Stimulated activated CD4-positive, alpha-beta T cell treated with anti-CD3 and anti-CD28 coated beads, TNF-alpha, amount 100 ng/mL, for 48 hours (primary cell): Measurements from ENCODE around the gene STK24.

Source experiments
- DNase-seq, 3 donors: peaks; one replicate each; pipeline ENCODE4 v3.0.0-alpha.2; 2020; ENCODE audit warnings: low read depth in 3 of 3

Gene STK24

DNA sequence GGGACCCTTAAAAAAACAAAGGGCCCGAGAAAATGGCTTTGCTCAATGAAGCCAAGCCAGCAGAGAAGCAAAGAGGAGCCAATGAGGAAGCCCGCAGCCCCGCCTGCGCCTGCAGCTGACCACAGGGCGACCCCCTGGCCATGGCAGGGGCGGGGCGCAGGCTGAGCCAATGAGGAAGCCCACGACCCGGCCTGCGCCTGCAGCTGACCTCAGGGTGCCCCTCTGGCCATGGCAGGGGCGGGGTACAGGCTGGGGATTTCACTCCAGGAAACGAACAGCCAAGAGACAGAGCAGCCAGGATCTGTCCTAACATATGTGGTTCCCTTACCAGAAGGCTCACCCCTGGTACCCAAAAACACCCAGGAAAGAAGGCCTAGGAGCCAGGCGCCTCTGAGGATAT is 101.4 kb downstream of the STK24 start:
- no peak for DNase-seq

DNA sequence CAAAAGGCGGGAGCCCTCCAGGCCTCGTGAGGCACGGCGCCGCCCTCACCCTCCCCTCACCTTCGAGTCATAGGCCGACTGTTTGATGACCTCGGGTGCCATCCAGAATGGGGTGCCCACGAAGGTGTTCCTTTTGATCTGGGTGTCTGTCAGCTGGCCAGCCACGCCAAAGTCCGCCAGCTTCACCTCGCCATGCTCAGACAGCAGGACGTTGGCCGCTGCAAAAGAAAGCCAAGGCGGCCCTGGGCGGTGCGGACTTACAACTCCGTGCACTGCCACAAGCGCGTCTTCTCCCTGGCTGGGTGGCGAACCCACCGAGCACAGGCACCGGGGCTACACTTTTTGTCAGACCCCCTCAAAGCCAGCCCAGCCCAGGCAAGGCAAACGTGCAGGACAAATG is 102.1 kb downstream of the STK24 start:
- DNase-seq: no peak

DNA sequence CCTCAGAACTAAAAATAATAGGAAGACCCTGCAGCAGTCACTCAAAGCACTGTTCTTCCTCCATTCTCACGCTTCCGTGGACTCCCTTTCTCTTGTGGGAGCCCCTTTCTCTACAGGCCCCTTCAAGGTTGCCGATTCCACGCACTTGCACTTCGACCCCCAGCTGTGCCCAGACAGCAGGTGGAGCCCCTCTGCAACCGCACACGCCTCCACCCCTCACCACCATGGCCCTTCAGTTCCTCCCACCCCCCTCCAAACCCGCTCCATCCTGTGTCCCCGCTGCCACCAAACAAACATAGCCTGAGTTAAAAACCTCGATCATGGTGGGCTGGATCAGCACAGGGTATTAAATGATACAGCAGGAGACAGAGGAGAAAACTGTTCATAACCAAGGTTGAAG is 102.6 kb downstream of the STK24 start:
- DNase-seq: no peak

DNA sequence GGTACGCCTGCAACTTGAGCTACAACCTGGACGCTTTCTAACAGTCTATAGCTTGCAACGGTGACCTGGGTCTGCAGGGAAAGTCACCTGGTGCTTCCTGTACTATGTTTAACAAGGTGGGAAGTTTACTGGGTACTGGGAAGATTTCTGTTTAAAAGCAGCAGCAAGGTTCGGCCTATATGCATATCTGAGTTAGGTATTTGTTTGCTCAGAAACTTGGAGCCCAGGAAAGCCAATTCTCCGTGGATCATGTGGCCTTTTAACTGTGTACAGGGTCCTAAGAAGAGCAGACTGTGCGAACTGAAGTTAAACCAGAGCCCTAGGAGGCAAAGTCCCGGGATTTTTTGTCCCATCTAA is 103.1 kb downstream of the STK24 start:
- DNase-seq: no peak

DNA sequence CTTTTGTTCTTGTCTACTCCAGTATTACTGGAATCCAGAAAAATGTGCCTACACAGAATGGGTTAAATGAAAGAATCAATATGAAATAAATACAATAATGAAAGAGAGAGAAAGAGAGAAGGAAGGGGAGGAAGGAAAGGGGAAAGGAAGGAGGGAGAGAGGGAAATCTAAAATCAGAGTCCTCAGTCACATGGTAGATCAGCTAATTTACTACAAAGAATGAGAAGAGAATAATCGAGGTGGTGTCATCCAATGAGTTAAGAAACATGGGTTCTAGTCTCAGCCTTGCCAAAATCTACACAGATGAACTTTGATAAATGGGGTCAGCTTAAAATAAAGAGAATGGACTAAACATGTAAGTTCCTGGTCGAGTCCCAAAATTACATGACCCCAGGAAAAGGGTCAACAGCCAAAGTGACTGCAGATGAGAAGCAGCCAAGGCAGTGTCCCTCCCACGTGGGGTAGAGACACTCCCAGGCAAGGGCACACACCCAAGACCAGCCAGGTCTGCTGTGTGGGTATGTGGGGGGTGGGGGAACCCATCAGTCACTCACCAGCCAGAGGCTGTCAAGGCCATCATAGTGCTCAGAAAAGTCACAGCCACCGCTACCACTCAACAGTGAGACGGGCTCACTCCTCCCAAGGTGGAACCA is 103.6 kb downstream of the STK24 start:
- no peak for DNase-seq

DNA sequence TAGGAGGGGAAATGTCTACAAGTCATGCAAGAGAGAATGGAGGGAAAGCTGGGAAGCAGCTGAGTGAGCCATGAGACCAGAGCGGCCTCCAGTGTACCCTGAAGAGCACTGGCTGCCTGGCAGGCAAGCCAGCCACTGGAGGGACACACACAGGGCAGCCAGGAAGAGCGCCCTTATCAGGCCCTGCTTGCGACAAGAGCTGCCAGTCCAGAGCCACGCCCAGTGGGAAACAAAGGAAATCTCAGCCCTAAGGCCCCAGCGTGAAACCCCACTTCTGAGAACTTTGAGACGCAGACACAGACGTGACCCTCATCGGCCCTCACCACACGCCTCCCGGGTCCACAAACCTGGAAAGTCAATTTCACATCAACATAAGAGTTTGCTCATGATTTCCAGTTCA is 105.0 kb downstream of the STK24 start:
- DNase-seq: no peak

DNA sequence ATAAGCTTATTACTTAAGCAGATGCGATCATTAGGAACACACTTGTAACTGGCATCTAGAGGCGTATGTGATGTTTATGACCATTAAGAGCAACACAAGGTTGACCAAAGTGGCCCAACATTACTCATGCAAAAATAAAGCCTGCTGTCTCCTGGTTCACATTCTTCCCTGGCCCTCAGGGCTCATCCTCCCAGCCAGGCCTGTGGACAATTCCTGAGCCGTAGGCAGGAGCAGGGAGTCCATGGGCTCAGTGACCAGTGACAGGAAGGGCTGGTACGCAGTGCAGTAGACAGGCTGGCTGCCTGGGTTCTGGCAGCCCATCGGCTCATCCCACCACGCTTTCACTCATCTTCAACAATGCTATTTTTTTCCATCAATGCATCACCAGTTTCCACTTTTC is 106.0 kb downstream of the STK24 start:
- no peak for DNase-seq

DNA sequence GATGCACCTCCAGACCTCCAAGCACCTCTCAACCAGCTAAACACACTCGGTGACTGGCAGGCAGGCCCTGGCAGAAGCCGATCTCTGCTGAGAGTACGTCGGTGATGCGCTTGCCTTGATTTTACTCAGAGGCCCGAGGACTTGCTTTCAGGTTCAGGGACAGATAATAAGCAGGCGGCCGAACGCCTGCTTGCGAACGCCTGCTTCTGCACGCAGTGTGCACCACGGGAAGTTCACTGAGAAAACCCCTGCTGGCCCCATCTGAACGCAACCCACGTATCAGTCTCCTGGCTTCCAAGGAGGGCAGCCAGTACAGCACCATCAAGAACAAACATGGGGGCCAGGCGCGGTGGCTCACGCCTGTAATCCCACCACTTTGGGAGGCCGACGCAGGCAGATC is 108.0 kb downstream of the STK24 start:
- no peak for DNase-seq

DNA sequence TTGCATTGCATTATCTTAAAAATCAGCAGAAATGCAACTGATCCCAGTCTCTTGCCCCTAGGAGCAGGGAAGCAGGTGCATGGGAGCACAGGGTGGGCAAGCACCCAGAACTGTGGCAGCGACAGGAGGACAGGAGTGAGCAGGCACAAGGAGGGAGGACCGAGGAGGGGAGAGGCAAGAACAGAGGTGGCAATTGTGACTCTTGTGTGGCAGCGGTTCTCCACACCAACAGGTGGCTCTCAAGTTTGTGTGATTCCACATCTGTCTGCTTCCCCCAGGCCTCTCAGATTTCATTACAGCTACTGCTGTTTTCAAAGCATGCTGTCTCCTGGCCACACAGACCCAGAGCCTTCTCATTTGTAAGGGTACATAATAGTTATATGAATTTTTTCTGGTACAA is 108.5 kb downstream of the STK24 start:
- no peak for DNase-seq

DNA sequence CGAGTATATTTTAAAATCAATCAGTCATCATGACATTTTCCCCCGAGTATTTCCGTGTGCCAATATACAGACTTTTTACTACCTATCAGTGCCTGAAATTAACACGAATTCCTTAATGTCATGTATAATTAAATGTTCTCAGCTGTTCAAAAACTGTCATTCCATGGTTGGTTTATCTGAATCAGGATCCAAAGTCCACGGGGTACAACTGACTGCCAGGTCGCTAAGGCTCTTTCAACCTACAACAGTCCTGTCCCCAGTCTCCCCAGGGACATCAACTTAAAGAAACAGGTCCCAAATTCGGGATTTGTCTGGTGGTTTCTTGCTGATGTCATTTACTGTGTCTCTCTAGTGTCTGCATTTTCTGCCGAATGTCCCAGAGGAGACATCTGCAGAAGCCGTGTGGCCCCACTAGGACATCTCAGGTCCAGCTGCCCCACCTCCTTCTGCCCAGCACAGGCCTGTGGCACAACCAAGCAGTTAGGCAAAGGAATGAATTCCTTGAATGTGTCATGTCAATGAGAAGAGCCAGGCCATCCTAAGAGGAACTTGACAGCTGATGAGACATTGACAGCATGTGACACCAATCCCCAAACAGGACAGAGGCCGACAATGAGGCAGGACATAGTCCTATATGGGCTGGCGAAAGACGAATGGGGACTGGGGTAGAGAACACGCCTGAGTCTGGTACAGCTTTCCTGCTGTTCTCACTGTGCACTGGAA is 109.5 kb downstream of the STK24 start:
- no peak for DNase-seq

DNA sequence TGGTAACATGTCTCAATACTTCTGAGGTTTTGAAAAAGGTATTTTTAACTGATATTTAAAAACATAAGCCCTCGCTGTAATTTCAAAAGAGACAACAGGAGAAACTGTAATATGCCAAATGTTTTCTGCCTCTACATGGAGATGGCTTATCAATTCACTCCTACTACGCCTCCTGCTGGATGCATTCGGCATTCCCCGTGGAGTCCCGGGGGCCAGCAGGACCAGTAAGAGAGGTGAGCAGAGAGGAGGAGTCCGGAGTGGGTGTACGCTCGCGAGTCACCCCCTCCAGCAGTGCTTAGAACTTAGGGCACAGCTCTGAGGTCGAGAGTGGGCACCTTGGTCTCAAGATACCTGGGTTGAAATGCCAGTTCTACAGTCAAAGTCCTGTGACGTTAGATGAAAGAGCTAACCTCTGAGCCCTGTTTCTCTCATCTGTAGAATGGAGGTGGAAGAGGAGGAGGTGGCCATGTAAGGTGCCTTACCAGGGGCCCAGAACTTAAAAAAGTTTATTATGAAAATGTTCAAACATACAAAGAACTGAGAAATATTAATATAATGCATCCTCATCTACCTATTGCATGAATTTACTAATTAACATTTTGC is 110.2 kb downstream of the STK24 start:
- DNase-seq: peak in 1 of 3 donors; percentile 47

DNA sequence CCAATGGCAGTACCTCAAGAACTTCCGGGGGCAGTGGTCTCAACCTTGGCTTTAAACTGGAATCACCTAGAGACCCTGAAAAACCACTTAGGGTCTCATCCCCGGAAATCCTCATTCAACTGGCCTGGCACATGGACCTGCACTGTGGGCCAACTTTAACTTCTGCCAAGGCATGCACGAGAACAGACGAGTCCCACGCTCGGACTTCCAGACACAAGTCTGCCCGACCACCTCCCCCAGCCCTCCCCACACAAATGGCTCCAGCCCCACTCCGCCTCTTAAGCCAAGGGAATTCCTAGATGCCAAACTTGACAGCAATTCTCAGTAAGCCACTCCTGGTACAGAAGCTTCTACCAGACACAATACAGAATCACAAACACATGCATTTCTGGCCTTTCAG is 114.0 kb downstream of the STK24 start:
- DNase-seq: no peak

DNA sequence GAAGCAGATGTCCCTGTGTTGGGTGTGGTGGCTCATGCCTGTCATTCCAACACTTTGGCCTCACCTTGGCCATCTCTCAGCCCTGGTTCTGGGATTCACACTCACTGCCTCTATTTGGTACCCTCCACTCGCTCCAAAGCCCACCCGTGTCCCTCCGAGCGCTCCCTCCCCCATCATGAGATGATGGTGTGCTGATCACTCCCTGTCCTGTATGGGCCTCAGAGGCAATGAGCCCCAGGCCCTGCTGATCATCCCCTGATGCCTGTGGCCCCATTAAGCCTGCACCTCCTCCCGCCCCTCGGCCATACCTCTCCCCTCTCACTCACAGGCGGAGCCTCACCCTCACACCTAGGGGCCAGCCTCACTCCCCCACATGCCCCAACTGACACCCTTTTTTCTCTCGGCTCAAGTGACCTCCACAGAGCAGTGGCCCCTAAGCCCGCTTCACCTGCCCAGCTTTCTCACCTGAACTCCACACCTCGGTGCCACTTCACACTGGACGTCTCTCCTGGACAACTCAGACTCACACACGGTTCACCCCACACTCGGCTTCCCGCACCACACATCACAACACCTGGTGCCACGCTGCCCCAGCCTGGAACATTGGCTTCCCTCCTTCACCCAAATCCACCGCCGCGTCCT is 114.5 kb downstream of the STK24 start:
- DNase-seq: no peak

DNA sequence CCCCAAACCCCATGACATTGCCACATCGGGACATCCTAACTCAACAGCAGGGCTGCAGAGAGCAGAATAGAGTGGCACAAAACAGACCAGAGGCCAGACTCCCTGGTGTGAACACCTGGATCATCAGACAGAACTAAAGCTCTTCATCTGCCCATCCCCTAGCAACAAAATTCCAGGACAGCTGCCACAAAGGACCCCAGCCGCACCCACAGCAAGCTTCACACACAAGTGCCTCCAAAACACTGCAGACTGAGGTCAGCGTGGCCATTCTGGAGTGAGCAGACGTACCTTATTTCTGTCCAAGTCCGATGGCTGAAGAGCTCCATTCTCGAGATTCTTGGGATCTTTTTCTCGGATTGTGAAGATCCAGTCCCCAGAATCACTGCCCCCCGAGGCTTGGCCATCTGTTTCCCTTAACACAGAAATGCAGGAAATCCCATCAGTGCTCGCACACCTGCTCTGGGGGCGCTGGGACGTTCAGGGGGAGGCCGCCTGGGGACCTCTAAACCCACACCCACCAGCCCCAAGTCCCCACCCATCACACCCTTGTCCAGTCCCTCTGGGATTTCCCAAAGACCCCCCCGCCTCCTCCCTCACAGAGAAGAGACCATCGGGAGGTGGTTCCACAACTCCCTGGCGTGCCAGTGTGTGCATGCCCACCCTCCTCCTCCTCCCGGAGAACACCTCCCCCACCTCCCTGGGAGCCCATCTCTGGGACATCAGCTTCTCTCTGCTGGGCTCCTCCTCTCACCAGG is 115.2 kb downstream of the STK24 start:
- DNase-seq: no peak

DNA sequence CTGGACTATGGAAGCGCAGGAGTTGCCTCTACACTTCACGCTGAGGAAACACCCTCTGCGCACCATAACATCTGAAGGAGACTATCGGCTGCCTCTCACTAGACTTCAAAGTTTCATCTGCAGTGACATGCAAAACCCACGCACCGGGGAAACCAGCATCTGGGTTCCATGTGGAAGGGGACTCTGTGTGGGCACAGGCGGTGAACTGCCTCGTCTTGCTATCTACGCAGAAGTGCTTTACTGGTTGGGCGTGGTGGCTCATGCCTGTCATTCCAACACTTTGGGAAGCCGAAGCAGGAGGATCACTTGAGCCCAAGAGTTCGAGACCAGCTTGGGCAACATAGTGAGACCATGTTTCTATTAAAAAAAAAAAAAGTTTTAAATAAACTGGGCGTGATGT is 116.4 kb downstream of the STK24 start:
- DNase-seq: no peak

DNA sequence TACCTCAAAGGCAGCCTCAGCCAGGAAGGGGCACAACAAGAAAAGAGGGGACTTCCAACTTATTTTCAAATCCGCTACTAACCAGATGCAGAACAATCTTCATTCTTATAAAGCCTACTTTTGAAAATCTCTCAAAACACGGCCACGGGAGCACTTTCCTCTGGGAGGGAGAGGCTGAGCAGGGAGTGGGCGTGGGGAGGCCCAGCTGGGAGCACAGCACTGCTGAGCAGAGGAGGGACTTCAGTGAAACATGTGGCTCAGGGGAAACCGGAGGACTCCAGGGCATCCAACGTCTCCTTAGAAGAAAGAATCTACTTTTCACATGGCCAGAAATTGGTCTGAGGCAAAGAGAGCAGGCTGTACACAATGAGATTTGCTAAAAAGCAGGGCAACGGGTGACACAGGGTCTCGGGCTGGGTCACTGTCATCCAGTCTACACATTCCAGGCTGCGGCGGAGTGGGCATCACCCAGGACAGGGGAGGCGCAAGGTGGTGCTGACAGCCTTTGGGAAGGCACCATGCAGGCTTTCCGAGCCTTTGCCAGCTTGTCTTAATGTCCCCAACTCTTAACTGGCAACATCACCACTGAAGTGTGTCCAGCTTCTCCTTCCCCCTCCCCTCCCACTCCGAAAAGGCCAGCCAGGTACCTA is 117.1 kb downstream of the STK24 start:
- DNase-seq: no peak

DNA sequence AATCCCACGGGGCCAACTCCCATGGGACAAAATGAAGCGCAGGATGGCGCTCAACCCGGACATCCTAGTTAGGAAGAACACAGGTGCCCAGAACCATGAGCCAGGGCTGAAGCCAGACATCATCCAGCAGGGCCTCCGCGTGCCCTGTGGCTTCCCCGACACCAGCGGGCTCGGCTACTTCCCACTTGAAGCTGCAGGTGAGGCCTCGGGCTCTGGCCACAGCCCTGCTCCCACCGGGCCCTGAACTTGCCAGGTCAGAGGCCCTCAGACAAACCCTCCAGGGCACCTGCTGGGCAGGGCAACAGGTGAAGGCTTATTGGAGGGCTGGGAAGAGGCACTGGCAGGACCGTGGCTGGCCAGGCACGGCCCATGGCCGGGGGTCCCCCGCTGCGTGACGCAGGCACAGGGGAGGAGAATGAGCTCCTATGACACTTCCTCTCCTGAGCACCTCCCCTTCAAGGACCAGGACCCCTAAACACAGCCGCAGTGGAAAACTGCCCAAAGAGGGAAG is 117.7 kb downstream of the STK24 start:
- no peak for DNase-seq

DNA sequence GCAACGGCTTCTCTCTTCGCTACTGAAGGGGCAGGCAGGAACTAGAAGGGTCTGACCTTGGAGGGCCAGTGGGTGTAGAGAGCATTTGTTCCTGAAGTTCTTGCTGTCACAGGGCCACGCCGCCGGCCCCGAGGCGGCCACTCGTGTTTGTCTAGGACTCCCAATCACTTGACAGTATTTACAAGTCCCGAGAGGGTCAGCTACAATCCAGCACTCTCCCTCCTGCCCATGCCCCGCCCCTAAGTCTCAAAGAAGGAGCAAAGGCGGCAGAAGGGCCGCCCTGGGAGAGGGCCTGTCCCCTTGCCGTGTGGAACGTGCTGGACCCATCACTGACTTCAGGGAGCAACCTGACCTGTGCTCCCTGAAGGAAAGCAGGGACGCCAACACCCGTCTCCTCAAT is 118.5 kb downstream of the STK24 start:
- DNase-seq: no peak

DNA sequence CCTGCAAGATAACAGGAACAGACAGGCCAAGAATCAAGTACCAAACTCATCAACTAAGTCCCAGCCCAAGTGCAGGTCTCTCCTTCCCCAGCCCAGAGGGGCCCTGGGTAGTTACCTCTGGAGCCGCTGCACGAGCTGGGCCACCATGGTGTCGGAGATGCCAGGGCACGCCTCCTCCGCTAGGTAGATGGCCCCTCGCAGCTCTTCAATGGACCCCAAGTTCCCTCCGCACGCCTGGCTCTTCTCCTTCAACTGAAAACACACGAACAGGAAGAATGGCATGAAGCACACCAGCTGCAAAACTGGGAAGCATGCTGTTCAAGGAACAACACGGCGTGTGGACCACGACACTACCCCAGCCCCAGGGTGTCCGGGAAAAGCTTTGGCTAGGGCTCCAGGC is 119.9 kb downstream of the STK24 start:
- DNase-seq: no peak

DNA sequence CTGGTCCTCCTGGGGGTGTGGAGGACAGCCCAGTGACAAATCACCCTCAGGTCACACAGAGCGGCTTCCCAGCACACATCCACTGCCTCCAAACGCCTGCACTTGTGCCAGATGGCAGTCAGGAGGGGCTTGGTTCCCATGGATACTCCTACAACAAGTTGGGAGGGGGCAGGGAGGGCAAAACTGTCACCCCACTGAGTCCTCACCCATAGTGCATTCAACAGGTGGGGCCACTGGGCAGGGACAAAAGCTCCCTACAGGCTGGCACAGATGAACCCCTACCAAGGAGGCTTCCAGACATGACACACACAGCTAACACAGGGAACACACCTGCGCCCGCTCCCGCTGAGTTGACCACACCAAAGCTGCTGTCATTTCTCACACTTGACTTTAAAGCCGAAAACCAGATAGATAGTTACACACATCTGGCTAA is 120.5 kb downstream of the STK24 start:
- DNase-seq: no peak

DNA sequence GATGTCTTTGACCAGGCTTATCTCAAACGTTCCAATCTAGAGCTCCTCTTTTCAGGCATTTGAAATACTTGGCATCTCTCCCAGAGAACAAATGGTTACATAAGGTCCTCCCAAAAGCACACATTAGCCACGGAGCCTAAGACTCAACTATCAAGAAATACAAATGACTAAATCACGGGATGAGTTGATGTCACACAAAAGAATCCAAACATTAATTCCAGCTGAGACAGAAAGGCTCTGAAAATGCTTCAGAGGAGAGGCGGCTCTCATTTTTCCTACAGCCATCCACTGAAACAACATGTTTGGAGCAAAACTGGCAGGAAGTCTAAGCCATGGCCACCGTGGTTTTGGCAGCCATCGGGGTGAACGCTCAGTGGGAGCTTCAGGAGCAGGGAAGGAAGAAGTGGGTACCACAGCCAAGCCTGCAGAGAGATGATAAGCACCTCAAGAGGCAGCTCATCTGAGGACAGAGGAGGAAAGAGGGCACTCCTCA is 122.5 kb downstream of the STK24 start:
- no peak for DNase-seq
